Osteoblast (primary cell): ENCODE measurements around the gene CGNL1. TPM values are rescaled to one million over a fixed set of nuclear protein-coding genes. Genes with fewer than 3 reads are reported as not detected.

ENCODE experiments used
- DNase-seq: peaks from one replicate; pipeline ENCODE4 v3.0.0; 2011; ENCODE audit warnings: low spot score, mixed read lengths; ENCODE audit not compliant: insufficient read length; ENCODE audit errors: missing footprints
- H2AFZ ChIP-seq: 2 replicates; pipeline ENCODE4 v1.6.0; 2011; ENCODE audit warnings: mild to moderate bottlenecking, low read length
- H3K27ac ChIP-seq: 2 replicates; pipeline ENCODE4 v1.5.1; 2011; ENCODE audit warnings: mild to moderate bottlenecking, low read depth, low read length, moderate library complexity
- H3K27me3 ChIP-seq: 2 replicates; pipeline ENCODE4 v1.6.0; 2012; ENCODE audit warnings: mild to moderate bottlenecking, control low read depth, inconsistent platforms, low read length, moderate library complexity; ENCODE audit not compliant: insufficient read depth
- H3K36me3 ChIP-seq: 2 replicates; pipeline ENCODE4 v1.5.1; 2011; ENCODE audit warnings: mild to moderate bottlenecking, low read length, control low read depth, moderate library complexity; ENCODE audit not compliant: insufficient read depth
- H3K4me1 ChIP-seq: 2 replicates; pipeline ENCODE4 v1.5.1; 2011; ENCODE audit warnings: mild to moderate bottlenecking, low read length, control low read depth, moderate library complexity; ENCODE audit not compliant: insufficient read depth
- H3K4me2 ChIP-seq: 2 replicates; pipeline ENCODE4 v1.6.0; 2011; ENCODE audit warnings: mild to moderate bottlenecking, low read length; ENCODE audit not compliant: insufficient read depth
- H3K4me3 ChIP-seq: fragments of 200-600 bp; sonication (generic); 3 replicates; pipeline ENCODE4 v1.5.1; 2012; ENCODE audit warnings: mild to moderate bottlenecking, low read length, inconsistent platforms; ENCODE audit not compliant: insufficient read depth
- H3K79me2 ChIP-seq: 2 replicates; pipeline ENCODE4 v1.6.0; 2012; ENCODE audit warnings: mild to moderate bottlenecking, low read length, control low read depth, inconsistent platforms; ENCODE audit not compliant: insufficient read depth
- H3K9me3 ChIP-seq: 2 replicates; pipeline ENCODE4 v1.5.1; 2011; ENCODE audit warnings: low read depth, low read length, control low read depth
- H4K20me1 ChIP-seq: 2 replicates; pipeline ENCODE4 v1.6.0; 2012; ENCODE audit warnings: mild to moderate bottlenecking, low read length, control low read depth; ENCODE audit not compliant: insufficient read depth
- CTCF ChIP-seq: IDR thresholded peaks from 2 replicates; pipeline ENCODE4 v1.5.1; 2011; ENCODE audit warnings: mild to moderate bottlenecking, low read depth, low read length, moderate library complexity; ENCODE audit errors: extremely low read depth
- total RNA-seq: library from RNA; depleted of rRNA; stranded (reverse); fragments of >200 nt; gene quantifications from 2 replicates; pipeline ENCODE4 v1.2.3, GENCODE V29; 2012

The CGNL1 gene
- total RNA-seq, 1 donor: 1.1 TPM

- no peak overlapping the region for H2AFZ ChIP-seq
- no peak overlapping the region for H3K4me3 ChIP-seq
- no peaks in the 10 kb centered on the region for H4K20me1 ChIP-seq
- peaks cover 3% of the 10 kb centered on the region for H3K27me3 ChIP-seq
- no peaks in the 10 kb centered on the region for H3K9me3 ChIP-seq
- H3K4me2 ChIP-seq: peak overlapping the region; percentile 4
- peak; percentile 37 for DNase-seq
- H3K4me1 ChIP-seq: peaks cover 5% of the 10 kb centered on the region
- no peaks in the 10 kb centered on the region for H3K79me2 ChIP-seq
- no peak overlapping the region for H3K27ac ChIP-seq
- TF ChIP-seq CTCF: no peak
- no peaks in the 10 kb centered on the region for H3K36me3 ChIP-seq
These were observed 134.3 kb downstream of the CGNL1 start for GRCh38 chr15:57510647-57511046.

GRCh38 chr15:57516327-57517029 is 140.2 kb downstream of the CGNL1 start:
- no peaks in the 10 kb centered on the region for H4K20me1 ChIP-seq
- no peak overlapping the region for H3K27ac ChIP-seq
- no peak for DNase-seq
- H2AFZ ChIP-seq: no peak overlapping the region
- H3K9me3 ChIP-seq: no peaks in the 10 kb centered on the region
- no peaks in the 10 kb centered on the region for H3K4me1 ChIP-seq
- no peak overlapping the region for H3K4me3 ChIP-seq
- H3K36me3 ChIP-seq: no peaks in the 10 kb centered on the region
- no peak for TF ChIP-seq CTCF
- H3K79me2 ChIP-seq: no peaks in the 10 kb centered on the region
- peaks cover 3% of the 10 kb centered on the region for H3K27me3 ChIP-seq
- no peak overlapping the region for H3K4me2 ChIP-seq

- Histone ChIP-seq H3K27ac (no peak overlapping the region), H3K27me3 (peaks cover 3% of the 10 kb centered on the region), H2AFZ (no peak overlapping the region), H3K79me2 (no peaks in the 10 kb centered on the region), H3K4me3 (no peak overlapping the region), H3K4me2 (no peak overlapping the region), H4K20me1 (no peaks in the 10 kb centered on the region), H3K9me3 (no peaks in the 10 kb centered on the region), H3K36me3 (no peaks in the 10 kb centered on the region), H3K4me1 (no peaks in the 10 kb centered on the region)
- DNase-seq: no peak
- no peak for TF ChIP-seq CTCF
These were observed 140.8 kb downstream of the CGNL1 start for GRCh38 chr15:57517030-57517671.

- H3K4me2 ChIP-seq: no peak overlapping the region
- H2AFZ ChIP-seq: no peak overlapping the region
These were observed 142.6 kb downstream of the CGNL1 start for GRCh38 chr15:57518779-57519405.

More at GRCh38 chr15:57518779-57519405, 142.6 kb downstream of the CGNL1 start:
- Histone ChIP-seq H4K20me1 (no peaks in the 10 kb centered on the region), H3K79me2 (no peaks in the 10 kb centered on the region), H3K4me3 (no peak overlapping the region), H3K27me3 (peaks cover 5% of the 10 kb centered on the region), H3K4me1 (no peaks in the 10 kb centered on the region), H3K27ac (no peak overlapping the region), H3K9me3 (no peaks in the 10 kb centered on the region), H3K36me3 (no peaks in the 10 kb centered on the region)
- no peak for DNase-seq
- TF ChIP-seq CTCF: no peak
